Measurements from ENCODE around the gene AMOT.
A peak's percentile ranks its signal among the peaks of the same experiment; 100 is the strongest.

The AMOT gene

GRCh38 chrX:112840382-112841113 lies at the start of gene AMOT:
Gene AMOT (minus strand): TSS chrX:112840831. CDS start chrX:112823126, 17,705 bp downstream.
- TF ChIP-seq CTCF (IDR thresholded peaks at IDR 0.05; ENCODE audit: insufficient read depth, low read length, poor library complexity, severe bottlenecking) (no peak), EZH2phosphoT487 (conservative IDR thresholded peaks at IDR 0.05; ENCODE audit: low read length) (no peak)
- peak within 1 kb of the TSS; percentile 50 for H3K9ac ChIP-seq (ENCODE audit: low read length)
- peak within 1 kb of the TSS; percentile 63 for H3K4me2 ChIP-seq (ENCODE audit: low read depth, low read length, poor library complexity, severe bottlenecking)
- peak within 1 kb of the TSS; percentile 88 for H2AFZ ChIP-seq (ENCODE audit: low read depth, low read length, severe bottlenecking)
- H3K27me3 ChIP-seq (ENCODE audit: low read length), result no peaks in the 10 kb centered on the region
- no peaks in the 10 kb centered on the region for H3F3A ChIP-seq (ENCODE audit: insufficient read depth)
- no peak within 1 kb of the TSS for H3K27ac ChIP-seq (ENCODE audit: low read depth, low read length)
- H3K4me3 ChIP-seq (ENCODE audit: insufficient read depth, low read length, poor library complexity, severe bottlenecking), result peak within 1 kb of the TSS; percentile 54
- no peaks in the 10 kb centered on the region for H3K9me2 ChIP-seq (replicated peaks; ENCODE audit: insufficient read depth, low read length)
- H3K9me3 ChIP-seq (ENCODE audit: insufficient read depth, low read length), result no peaks in the 10 kb centered on the region
- no peaks in the 10 kb centered on the region for H4K20me1 ChIP-seq (ENCODE audit: low read depth, low read length)
- H3K36me3 ChIP-seq (ENCODE audit: low read length), result no peaks in the 10 kb centered on the region
- no peaks in the 10 kb centered on the region for H3K79me2 ChIP-seq (ENCODE audit: insufficient read depth, low read length)

- Histone ChIP-seq H4K20me1 (ENCODE audit: low read depth, low read length) (no peaks in the 10 kb centered on the region), H3K9ac (ENCODE audit: low read length) (no peak overlapping the region), H3K27ac (ENCODE audit: low read depth, low read length) (no peak overlapping the region), H3F3A (ENCODE audit: insufficient read depth) (no peaks in the 10 kb centered on the region), H3K79me2 (ENCODE audit: insufficient read depth, low read length) (no peaks in the 10 kb centered on the region), H2AFZ (ENCODE audit: low read depth, low read length, severe bottlenecking) (no peak overlapping the region), H3K9me2 (replicated peaks; ENCODE audit: insufficient read depth, low read length) (no peaks in the 10 kb centered on the region), H3K9me3 (ENCODE audit: insufficient read depth, low read length) (no peaks in the 10 kb centered on the region), H3K27me3 (ENCODE audit: low read length) (no peaks in the 10 kb centered on the region), H3K4me2 (ENCODE audit: low read depth, low read length, poor library complexity, severe bottlenecking) (no peak overlapping the region), H3K4me3 (ENCODE audit: insufficient read depth, low read length, poor library complexity, severe bottlenecking) (no peak overlapping the region), H3K36me3 (ENCODE audit: low read length) (no peaks in the 10 kb centered on the region)
- no peak for TF ChIP-seq EZH2phosphoT487 (conservative IDR thresholded peaks at IDR 0.05; ENCODE audit: low read length)
- TF ChIP-seq CTCF (IDR thresholded peaks at IDR 0.05; ENCODE audit: insufficient read depth, low read length, poor library complexity, severe bottlenecking), result no peak
These were observed 48.8 kb upstream of the AMOT start for GRCh38 chrX:112889400-112889799.

GRCh38 chrX:112888916-112889315 lies 48.3 kb upstream of the AMOT start:
- H3K27me3 ChIP-seq (ENCODE audit: low read length), result no peaks in the 10 kb centered on the region
- no peak overlapping the region for H2AFZ ChIP-seq (ENCODE audit: low read depth, low read length, severe bottlenecking)
- H4K20me1 ChIP-seq (ENCODE audit: low read depth, low read length), result no peaks in the 10 kb centered on the region
- TF ChIP-seq CTCF (IDR thresholded peaks at IDR 0.05; ENCODE audit: insufficient read depth, low read length, poor library complexity, severe bottlenecking), result no peak
- TF ChIP-seq EZH2phosphoT487 (conservative IDR thresholded peaks at IDR 0.05; ENCODE audit: low read length), result no peak
- no peaks in the 10 kb centered on the region for H3K9me3 ChIP-seq (ENCODE audit: insufficient read depth, low read length)
- no peak overlapping the region for H3K4me3 ChIP-seq (ENCODE audit: insufficient read depth, low read length, poor library complexity, severe bottlenecking)
- H3K79me2 ChIP-seq (ENCODE audit: insufficient read depth, low read length), result no peaks in the 10 kb centered on the region
- H3K4me2 ChIP-seq (ENCODE audit: low read depth, low read length, poor library complexity, severe bottlenecking), result no peak overlapping the region
- H3K36me3 ChIP-seq (ENCODE audit: low read length), result no peaks in the 10 kb centered on the region
- no peak overlapping the region for H3K9ac ChIP-seq (ENCODE audit: low read length)
- no peaks in the 10 kb centered on the region for H3F3A ChIP-seq (ENCODE audit: insufficient read depth)
- no peaks in the 10 kb centered on the region for H3K9me2 ChIP-seq (replicated peaks; ENCODE audit: insufficient read depth, low read length)
- H3K27ac ChIP-seq (ENCODE audit: low read depth, low read length), result no peak overlapping the region

All from SU-DHL-6 (cell line).